ENCODE results near the gene RSRC2.
"Not testable (repeated sequence)": the region's sequence is repeated elsewhere in the genome, so short reads cannot be mapped to it uniquely, and the experiment has no call there.

RSRC2 gene, protein sequence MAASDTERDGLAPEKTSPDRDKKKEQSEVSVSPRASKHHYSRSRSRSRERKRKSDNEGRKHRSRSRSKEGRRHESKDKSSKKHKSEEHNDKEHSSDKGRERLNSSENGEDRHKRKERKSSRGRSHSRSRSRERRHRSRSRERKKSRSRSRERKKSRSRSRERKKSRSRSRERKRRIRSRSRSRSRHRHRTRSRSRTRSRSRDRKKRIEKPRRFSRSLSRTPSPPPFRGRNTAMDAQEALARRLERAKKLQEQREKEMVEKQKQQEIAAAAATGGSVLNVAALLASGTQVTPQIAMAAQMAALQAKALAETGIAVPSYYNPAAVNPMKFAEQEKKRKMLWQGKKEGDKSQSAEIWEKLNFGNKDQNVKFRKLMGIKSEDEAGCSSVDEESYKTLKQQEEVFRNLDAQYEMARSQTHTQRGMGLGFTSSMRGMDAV

DNA sequence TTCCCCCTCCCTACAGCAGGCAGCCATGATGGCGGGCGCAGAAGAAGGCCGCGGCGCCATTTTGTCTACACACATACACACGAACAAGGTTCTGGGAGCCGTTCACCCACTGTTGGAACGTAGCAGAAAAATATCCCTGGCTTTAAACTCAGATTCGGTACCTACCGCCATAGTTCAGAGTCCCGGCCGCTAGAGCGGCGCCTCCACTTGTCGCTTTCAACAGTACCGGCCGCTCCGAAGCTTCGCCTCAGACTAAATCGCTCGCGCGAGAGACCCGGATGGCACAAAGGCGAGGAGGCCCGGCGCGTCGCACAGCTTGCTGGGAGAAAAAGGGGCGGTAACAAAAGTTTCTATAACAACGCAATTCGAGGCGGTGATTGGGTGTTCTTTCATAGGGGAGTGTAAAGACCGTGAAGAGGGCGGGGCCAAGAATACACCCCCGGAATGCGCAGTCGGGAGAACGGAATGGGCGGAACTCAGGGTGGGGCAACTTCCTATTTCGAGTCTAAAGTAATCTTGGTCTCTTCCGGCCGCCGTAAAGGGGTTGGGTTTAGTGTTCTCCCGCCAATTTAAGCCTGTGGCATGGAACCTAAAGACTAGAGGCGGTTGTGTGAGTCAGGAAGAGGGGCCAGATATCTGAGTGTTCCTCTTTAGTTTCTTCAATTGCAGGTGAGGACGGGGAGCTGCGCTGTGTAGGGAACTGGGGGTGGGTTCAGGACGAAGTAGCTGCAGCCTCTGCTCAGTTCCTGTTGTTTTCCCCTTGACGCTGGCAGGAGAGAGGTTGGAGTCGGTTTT is at the start of gene RSRC2, which contains the start of gene KNTC1:
RSRC2 (minus strand) TSS at position 254 of the 795 bp plus-strand sequence; CDS start at position 171, 83 bp downstream.
KNTC1 (plus strand) TSS at position 567 of the 795 bp plus-strand sequence. CDS start 2,815 bp downstream, outside the sequence.
- TF ChIP-seq, protein P1, sequence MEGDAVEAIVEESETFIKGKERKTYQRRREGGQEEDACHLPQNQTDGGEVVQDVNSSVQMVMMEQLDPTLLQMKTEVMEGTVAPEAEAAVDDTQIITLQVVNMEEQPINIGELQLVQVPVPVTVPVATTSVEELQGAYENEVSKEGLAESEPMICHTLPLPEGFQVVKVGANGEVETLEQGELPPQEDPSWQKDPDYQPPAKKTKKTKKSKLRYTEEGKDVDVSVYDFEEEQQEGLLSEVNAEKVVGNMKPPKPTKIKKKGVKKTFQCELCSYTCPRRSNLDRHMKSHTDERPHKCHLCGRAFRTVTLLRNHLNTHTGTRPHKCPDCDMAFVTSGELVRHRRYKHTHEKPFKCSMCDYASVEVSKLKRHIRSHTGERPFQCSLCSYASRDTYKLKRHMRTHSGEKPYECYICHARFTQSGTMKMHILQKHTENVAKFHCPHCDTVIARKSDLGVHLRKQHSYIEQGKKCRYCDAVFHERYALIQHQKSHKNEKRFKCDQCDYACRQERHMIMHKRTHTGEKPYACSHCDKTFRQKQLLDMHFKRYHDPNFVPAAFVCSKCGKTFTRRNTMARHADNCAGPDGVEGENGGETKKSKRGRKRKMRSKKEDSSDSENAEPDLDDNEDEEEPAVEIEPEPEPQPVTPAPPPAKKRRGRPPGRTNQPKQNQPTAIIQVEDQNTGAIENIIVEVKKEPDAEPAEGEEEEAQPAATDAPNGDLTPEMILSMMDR (IDR thresholded peaks at IDR 0.05; ENCODE audit: low read depth, low read length) = no peak
- peak; percentile 98 for DNase-seq (ENCODE audit: extremely low read depth, low read depth)

DNA sequence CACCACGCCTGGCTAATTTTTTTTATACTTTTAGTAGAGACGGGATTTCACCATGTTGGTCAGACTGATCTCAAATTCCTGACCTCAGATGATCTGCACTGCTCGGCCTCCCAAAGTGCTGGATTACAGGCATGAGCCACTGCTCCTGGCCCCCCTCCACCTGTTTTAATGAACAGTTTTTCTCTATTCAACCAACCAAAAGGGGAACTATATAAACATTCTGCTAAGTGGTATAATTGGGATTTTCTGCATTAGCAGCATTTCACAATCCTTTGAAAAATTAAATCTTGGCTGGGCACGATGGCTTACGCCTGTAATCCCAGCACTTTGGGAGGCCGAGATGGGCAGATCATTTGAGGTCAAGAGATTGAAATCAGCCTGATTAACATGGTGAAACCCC is 45.1 kb upstream of the RSRC2 start:
- TF ChIP-seq, protein P1 (IDR thresholded peaks at IDR 0.05; ENCODE audit: low read depth, low read length) = no peak
- DNase-seq (ENCODE audit: extremely low read depth, low read depth) = no peak

DNA sequence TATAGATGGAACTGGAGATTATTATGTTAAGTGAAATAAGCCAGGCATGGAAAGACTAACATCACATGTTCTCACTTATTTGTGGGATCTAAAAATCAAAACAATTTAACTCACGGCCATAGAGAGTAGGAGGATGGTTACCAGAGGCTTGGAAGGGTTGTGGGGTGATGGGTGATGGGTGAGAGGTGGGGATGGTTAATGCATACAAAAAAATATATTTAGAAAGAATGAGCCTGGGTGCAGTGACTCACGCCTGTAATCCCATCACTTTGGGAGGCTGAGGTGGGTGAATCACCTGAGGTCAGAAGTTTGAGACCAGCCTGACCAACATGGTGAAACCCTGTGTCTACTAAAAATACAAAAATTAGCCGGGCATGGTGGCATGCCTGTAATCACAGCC is 43.3 kb upstream of the RSRC2 start:
- DNase-seq (ENCODE audit: extremely low read depth, low read depth) = not testable (repeated sequence)

DNA sequence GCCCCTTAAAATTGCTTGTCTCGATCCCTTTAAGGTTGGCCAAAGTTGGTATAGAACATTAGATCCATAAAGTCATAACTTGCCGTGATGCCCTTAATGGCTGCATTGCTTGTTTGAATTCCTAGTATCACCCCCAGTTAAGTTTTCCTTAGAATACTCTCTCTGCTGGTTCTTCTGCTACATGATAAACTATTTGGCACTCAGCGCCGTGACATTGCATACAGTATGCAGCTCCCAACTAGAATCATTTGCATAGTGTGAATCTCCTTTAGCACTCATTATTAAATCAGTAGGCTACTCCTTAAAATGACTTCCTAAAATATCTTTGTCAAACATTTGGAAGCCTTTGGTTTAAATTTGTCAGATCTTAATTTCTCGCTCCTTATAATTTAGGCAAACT is 42.6 kb upstream of the RSRC2 start:
- no peak for DNase-seq (ENCODE audit: extremely low read depth, low read depth)
- TF ChIP-seq, protein P1 (IDR thresholded peaks at IDR 0.05; ENCODE audit: low read depth, low read length) = no peak

DNA sequence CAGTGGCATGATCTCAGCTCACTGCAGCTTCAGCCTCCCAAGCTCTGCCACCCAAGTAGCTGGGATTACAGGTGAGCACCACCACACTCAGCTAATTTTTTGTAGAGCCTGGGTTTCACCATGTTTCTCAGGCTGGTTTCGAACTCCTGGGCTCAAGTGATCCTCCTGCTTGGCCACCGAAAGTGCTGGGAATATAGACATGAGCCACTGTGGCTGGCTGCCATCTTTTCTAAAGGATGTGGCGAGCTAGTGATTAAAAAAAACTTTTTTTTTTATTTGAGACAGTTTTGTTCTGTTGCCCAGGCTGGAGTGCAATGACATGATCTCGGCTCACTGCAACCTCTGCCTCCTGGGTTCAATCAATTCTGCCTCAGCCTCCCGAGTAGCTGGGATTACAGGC is 40.1 kb upstream of the RSRC2 start:
- DNase-seq (ENCODE audit: extremely low read depth, low read depth) = not testable (repeated sequence)

DNA sequence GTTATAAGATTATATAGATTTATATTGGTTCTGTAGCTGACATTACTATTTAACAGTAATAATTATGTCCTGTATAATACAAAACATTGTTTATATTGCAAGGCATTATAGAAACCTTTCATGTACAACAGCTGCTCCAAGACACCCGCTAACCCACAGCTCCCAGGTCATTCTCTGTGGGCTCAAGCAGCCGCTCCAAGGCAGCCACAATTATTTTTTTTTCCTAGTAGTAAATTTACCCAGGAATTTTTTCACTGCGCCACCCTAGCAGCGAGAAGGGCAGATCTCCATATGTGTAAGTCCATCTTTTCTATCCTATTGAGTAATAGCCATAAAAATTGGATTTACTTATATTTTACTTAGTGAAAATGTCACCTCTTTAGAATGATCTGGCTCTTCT is 36.6 kb upstream of the RSRC2 start:
- TF ChIP-seq, protein P1 (IDR thresholded peaks at IDR 0.05; ENCODE audit: low read depth, low read length) = no peak
- DNase-seq (ENCODE audit: extremely low read depth, low read depth) = no peak

DNA sequence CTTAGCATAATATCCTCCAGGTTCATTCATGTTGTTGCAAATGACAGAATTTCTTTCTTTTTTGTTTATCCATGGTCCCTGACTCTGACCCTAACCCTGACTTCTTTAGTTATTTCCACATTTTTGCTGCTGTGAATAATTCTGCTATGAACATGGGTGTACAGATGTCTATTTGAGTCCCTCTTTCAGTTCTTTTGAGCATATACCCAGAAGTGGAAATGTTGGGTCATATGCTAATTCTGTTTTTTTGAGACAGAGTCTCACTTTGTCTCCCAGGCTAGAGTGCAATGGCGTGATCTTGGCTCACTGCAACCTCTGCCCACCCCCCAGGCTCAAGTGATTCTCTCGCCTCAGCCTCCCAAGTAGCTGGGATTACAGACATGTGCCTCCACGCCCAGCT is 33.4 kb upstream of the RSRC2 start:
- TF ChIP-seq, protein P1 (IDR thresholded peaks at IDR 0.05; ENCODE audit: low read depth, low read length) = no peak

More for the DNA sequence above, 33.4 kb upstream of the RSRC2 start:
- no peak for DNase-seq (ENCODE audit: extremely low read depth, low read depth)
